ENCODE data around the gene C5AR2.

GRCh38 chr19:47316513-47316912, 15.5 kb upstream of the C5AR2 start:
- TF ChIP-seq, protein P1, sequence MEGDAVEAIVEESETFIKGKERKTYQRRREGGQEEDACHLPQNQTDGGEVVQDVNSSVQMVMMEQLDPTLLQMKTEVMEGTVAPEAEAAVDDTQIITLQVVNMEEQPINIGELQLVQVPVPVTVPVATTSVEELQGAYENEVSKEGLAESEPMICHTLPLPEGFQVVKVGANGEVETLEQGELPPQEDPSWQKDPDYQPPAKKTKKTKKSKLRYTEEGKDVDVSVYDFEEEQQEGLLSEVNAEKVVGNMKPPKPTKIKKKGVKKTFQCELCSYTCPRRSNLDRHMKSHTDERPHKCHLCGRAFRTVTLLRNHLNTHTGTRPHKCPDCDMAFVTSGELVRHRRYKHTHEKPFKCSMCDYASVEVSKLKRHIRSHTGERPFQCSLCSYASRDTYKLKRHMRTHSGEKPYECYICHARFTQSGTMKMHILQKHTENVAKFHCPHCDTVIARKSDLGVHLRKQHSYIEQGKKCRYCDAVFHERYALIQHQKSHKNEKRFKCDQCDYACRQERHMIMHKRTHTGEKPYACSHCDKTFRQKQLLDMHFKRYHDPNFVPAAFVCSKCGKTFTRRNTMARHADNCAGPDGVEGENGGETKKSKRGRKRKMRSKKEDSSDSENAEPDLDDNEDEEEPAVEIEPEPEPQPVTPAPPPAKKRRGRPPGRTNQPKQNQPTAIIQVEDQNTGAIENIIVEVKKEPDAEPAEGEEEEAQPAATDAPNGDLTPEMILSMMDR (conservative IDR thresholded peaks at IDR 0.05): no peak
- no peak for TF ChIP-seq ZFX (IDR thresholded peaks at IDR 0.05)
